ENCODE data around the gene PTPRN. TPM values are rescaled to one million over a fixed set of nuclear protein-coding genes. Genes with fewer than 3 reads are reported as not detected.
"Not testable (repeated sequence)": the region's sequence is repeated elsewhere in the genome, so short reads cannot be mapped to it uniquely, and the experiment has no call there.

Gene PTPRN
- not detected in 2 replicates for total RNA-seq (2014; rRNA removed; shearing (Covaris generic))

GRCh38 chr2:219309278-219309677 lies at the start of gene PTPRN:
Gene PTPRN, minus strand, starts transcription at chr2:219309401. Its CDS starts 69 bp downstream, at chr2:219309332.
- DNase-seq (ENCODE audit: low spot score): no peak

- no peak for DNase-seq (ENCODE audit: low spot score)
Measured at GRCh38 chr2:219358170-219359075, 49.2 kb upstream of the PTPRN start.

- DNase-seq (ENCODE audit: low spot score): no peak
Measured at GRCh38 chr2:219356834-219357233, 47.6 kb upstream of the PTPRN start.

DNA sequence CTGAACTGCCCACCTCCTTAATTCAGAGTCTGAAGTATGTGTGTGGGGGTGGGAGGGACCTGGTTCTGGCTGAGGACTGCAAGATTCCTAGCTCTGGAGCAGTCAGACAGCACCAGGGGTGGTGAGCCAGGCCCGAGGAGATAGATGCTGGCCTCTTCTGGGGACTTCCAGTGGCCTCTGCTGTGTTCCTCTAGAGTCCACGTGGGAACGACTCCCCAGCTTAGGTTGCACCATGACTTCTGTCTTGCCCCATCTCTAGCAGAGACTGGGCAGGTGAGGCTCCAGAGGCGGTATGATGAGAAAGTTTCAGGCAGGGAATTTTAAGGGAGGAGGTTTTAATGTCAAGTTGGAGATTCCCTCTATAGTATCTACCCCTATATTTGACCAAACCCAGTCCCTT lies 45.4 kb upstream of the PTPRN start:
- no peak for DNase-seq (ENCODE audit: low spot score)

GRCh38 chr2:219353129-219353528 lies 43.9 kb upstream of the PTPRN start:
- DNase-seq (ENCODE audit: low spot score): no peak

GRCh38 chr2:219352448-219353023 lies 43.3 kb upstream of the PTPRN start:
- DNase-seq (ENCODE audit: low spot score): peak; percentile 82

DNA sequence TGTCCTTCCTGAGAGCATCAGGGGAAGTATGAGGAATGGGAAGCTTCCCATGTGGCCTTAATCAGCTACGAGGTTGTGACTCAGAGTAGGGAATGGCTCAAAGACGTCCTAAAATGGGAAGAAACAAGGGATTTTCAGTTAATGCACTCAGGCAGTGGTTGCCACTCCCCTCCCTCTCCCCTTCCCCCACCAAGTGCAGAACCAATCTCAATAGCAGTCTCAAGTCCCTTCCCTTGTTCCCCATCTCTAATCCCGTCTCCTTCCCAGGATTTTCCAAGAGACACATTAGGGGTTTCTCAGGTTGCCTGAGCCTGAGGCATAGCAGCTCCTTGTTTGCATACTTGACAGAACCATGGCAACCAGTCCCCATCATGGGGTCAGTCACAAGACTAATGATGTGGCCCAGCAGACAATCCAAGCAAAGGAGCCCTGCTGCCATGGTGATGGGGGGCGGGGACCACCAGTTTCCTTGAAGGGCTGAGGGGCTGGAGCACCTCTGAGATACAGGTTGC lies 41.6 kb upstream of the PTPRN start:
- DNase-seq (ENCODE audit: low spot score): no peak

DNA sequence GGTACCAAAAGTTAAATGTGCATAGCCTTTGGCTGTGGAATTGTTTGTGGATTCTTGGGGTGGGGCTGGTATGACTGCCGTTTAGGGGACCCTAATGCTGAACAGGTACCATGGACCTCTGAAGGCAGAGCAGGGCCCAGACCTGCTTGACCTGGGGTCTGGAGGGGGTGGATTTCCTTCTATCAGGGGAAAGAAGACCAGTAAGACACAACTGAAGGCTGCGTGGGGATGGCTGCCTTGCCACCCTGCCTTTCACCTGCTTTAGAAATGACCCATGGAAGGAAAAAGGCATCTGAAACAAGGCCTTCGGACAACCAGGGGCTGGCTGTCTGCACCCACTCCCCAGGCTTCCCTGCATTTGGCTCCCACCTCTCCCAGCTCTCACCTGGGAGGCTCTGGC lies 41.0 kb upstream of the PTPRN start:
- no peak for DNase-seq (ENCODE audit: low spot score)

DNA sequence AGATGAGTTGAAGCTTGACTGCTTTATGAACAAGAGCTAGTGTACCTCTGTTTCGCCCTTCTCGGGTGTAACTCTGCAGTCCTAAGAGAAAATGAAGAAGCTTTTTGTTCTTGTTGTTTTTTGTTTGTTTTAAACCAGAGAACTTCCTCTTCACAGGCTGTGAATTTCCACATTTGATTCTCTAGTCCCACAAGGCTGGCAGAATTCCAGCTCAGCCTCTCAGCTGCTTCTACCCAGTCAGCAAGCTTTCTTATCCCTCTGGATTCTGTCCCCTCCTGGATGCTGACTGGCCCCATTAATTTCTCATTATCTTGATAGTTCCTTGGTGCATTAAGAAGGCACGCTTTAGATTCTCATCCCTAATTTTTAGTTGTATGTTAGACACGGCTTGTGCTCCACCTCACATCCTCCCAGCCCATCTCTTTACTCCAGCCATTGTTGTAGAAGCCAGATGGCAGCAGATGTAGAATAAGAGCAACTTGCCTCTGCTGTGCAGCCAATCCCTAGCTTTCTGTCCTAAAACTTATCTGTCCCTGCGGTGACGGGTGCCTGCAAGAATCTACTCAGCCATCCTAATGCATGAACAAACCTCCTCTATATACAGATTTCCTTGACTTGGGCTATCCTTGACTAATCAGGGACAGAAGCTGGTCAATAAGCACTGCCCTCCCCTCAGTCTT lies 35.7 kb upstream of the PTPRN start:
- peak; percentile 59 for DNase-seq (ENCODE audit: low spot score)

GRCh38 chr2:219335373-219335786 lies 26.2 kb upstream of the PTPRN start:
- no peak for DNase-seq (ENCODE audit: low spot score)

DNA sequence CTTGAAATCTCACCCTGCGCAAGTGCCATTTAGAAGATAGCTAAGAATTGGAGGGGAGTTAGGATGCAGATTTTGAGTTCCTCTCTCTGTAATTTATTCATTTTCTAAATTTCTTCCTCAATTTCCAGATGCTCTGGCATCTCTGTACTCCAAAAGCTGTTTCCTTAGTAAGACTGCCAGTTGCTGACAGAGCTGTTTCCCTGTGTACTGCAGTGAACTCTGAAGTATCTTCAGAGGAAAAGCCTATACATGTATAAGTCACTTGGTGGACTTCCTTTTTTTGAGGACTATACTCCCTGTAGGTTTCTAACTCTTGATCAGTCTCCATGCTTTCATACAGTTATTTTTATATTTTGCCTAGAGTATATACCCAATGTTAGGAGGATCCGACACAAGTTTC lies 24.9 kb upstream of the PTPRN start:
- DNase-seq (ENCODE audit: low spot score): no peak

DNA sequence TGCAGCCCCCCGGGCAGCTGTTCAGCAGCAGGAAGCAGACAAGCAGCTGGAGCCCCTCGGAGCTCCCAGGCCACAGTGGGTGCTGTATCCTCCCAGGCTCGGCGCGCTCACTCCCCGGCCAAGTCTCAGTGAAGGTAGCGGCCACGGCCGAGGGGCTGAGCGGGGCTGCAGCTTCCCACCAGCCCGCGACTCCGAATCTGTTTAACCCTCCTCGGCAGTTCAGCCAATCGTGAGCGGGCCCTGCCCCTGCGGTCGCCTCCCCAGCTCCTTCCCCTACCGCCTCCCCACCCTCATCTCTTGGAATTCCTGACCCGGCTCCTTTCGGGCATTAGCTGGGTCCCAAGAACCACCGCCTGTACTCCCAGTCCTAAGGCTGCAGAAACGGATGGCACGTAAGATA lies 23.3 kb upstream of the PTPRN start, which contains the start of gene RESP18:
TSS of gene RESP18 (minus strand) at position 203 of the 400 bp plus-strand sequence.
- no peak for DNase-seq (ENCODE audit: low spot score)

- no peak for DNase-seq (ENCODE audit: low spot score)
Measured at GRCh38 chr2:219331560-219332213, 22.5 kb upstream of the PTPRN start.

DNA sequence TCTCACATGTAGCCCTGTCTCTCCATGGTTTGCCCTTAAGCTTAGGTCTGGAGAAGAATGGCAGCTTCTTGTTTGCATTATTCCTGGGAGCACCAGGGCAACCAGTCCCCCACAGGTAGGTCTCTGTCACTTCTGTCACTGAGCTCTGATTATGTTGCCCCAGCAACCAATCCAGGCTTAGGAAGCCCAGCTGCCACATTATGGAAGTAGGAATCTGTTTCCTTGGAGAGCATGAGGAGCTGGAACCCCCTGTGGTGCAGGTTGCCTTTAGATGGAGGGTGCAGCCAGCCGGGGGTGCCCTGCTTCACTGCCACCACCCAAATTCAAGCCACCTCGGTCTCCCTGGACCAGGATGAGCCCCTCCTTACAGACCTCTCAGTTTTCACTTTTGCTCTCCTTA lies 18.5 kb upstream of the PTPRN start:
- no peak for DNase-seq (ENCODE audit: low spot score)

- no peak for DNase-seq (ENCODE audit: low spot score)
Measured at GRCh38 chr2:219325657-219326315, 16.6 kb upstream of the PTPRN start.

- no peak for DNase-seq (ENCODE audit: low spot score)
Measured at GRCh38 chr2:219325136-219325535, 15.9 kb upstream of the PTPRN start.

DNA sequence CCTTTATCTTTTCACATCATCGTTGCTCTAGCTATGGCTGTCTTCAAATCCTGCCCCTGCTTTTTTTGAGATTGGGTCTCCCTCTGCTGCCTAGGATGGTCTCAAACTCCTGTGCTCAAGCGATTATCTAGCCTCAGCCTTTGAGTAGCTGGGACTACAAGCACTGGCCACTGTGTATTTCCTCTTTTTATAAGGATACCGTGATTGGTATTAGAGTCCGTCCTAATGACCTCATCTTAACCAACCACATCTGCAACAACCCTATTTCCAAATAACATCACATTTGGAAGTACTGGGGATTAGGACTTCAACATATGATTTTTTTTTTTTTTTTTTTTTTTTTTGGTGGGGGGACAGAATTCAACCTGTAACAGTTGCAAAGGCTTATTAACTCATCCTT lies 14.2 kb upstream of the PTPRN start:
- no peak for DNase-seq (ENCODE audit: low spot score)

DNA sequence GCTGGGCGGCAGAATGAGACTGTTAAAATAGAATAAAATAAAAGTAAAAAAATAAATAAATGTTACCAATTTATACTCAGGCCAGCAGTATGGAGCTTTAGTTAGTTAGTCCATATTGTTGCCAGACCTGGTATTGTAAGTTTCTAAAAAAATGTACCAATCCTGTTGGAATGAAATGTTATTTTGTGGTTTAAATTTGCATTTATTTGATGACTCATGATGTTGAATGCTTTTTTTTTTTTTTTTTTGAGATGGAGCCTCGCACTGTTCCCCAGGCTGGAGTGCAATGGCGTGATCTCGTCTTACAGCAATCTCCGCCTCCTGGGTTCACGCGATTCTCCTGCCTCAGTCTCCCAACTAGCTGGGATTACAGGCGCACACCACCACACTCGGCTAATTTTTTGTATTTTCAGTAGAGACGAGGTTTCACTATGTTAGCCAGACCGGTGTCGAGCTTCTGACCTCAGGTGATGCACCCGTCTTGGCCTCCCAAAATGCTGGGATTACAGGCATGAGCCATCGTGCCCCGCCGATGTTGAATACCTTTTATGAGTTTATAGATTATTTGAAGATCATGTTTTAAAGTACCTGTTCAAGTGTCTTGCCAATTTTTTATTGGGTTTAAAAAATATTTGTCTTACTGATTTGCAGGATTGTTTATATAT lies 5.7 kb upstream of the PTPRN start:
- no peak for DNase-seq (ENCODE audit: low spot score)

GRCh38 chr2:219312683-219313263 lies 3.6 kb upstream of the PTPRN start:
- DNase-seq (ENCODE audit: low spot score): not testable (repeated sequence)
